HepG2 (cell line): ENCODE results near the gene IFT88. TPM values are rescaled to one million over a fixed set of nuclear protein-coding genes. Genes with fewer than 3 reads are reported as not detected.

Source experiments
- BATF2 ChIP-seq: sonication (generic); formaldehyde crosslinking; IDR thresholded peaks from 2 replicates; pipeline ENCODE4 v1.8.0; 2022; ENCODE audit warnings: mild to moderate bottlenecking, missing genetic modification reagents, moderate library complexity
- FOXK1 ChIP-seq: sonication (generic); formaldehyde crosslinking; IDR thresholded peaks from 2 replicates; pipeline ENCODE4 v1.4.0; 2020; ENCODE audit warnings: low read depth, missing genetic modification reagents, borderline replicate concordance
- GMEB1 ChIP-seq: sonication (generic); formaldehyde crosslinking; IDR thresholded peaks from 2 replicates; pipeline ENCODE4 v1.5.1; 2020; ENCODE audit warnings: missing genetic modification reagents, mild to moderate bottlenecking, borderline replicate concordance
- NFATC3 ChIP-seq: sonication (generic); formaldehyde crosslinking; IDR thresholded peaks from 2 replicates; pipeline ENCODE4 v1.5.1; 2020; ENCODE audit warnings: mild to moderate bottlenecking, missing genetic modification reagents
- PATZ1 ChIP-seq: sonication (generic); formaldehyde crosslinking; IDR thresholded peaks from 2 replicates; pipeline ENCODE4 v1.4.0; 2020; ENCODE audit warnings: missing genetic modification reagents
- SKIL ChIP-seq: sonication (generic); formaldehyde crosslinking; IDR thresholded peaks from 2 replicates; pipeline ENCODE4 v1.8.0; 2022; ENCODE audit warnings: missing genetic modification reagents, mild to moderate bottlenecking, moderate library complexity, borderline replicate concordance
- SMYD3 ChIP-seq: sonication (generic); formaldehyde crosslinking; IDR thresholded peaks from 2 replicates; pipeline ENCODE4 v1.8.1; 2023; ENCODE audit warnings: mild to moderate bottlenecking, missing genetic modification reagents
- SP4 ChIP-seq: sonication (generic); formaldehyde crosslinking; IDR thresholded peaks from 2 replicates; pipeline ENCODE4 v1.8.1; 2023; ENCODE audit warnings: mild to moderate bottlenecking, missing genetic modification reagents
- ZBTB8A ChIP-seq: sonication (generic); formaldehyde crosslinking; IDR thresholded peaks from 2 replicates; pipeline ENCODE4 v1.4.0; 2020; ENCODE audit warnings: mild to moderate bottlenecking, low read depth, missing genetic modification reagents, borderline replicate concordance
- ZFYVE20 ChIP-seq: sonication (generic); formaldehyde crosslinking; IDR thresholded peaks from 2 replicates; pipeline ENCODE4 v1.8.0; 2023; ENCODE audit warnings: low read depth, mild to moderate bottlenecking, moderate library complexity, missing genetic modification reagents, borderline replicate concordance
- ZMYM4 ChIP-seq: sonication (generic); formaldehyde crosslinking; IDR thresholded peaks from 2 replicates; pipeline ENCODE4 v1.8.1; 2023; ENCODE audit warnings: mild to moderate bottlenecking, missing genetic modification reagents
- ZNF646 ChIP-seq: sonication (generic); formaldehyde crosslinking; IDR thresholded peaks from 2 replicates; pipeline ENCODE4 v1.9.0; 2021; ENCODE audit warnings: mild to moderate bottlenecking, missing genetic modification reagents
- ZSCAN22 ChIP-seq: sonication (generic); formaldehyde crosslinking; IDR thresholded peaks from 2 replicates; pipeline ENCODE4 v1.4.0; 2020; ENCODE audit warnings: mild to moderate bottlenecking, missing genetic modification reagents
- polyA plus RNA-seq, 8 experiments: library from polyadenylated mRNA; depleted of rRNA in 3 of 8; stranded (reverse) in 7 of 8; unstranded in 1 of 8; fragments of >200 nt; fragmentation: Illumina TruSeq in 4 of 8; extraction: Trizol in 4 of 8; gene quantifications; 2 replicates each; pipeline versions ENCODE4 v1.2.1 to v1.2.3, GENCODE V29; 2011 to 2016; ENCODE audit warnings: low read depth in 4 of 8, missing spikeins in 1 of 8, mixed read lengths in 1 of 8; ENCODE audit not compliant: insufficient read depth in 1 of 8
- total RNA-seq, 5 experiments: library from RNA; depleted of rRNA; stranded (reverse); fragments of >200 nt; fragmentation: Illumina TruSeq; extraction: Trizol; gene quantifications; 2 replicates each; pipeline ENCODE4 v1.2.3, GENCODE V29; 2016; ENCODE audit warnings: low read depth in 1 of 5

The IFT88 gene
- total and polyA plus RNA-seq, 2 of the 13 experiments (the other 11 are each of a cell fraction or from before 2014, with no cell fraction given) = 8.4 to 19.9 TPM

- no peak; the same call in 1 of the 2 replicates for TF ChIP-seq ZNF646
- TF ChIP-seq SP4 = peak; percentile 74
- 0 out of 2 replicates have a peak, but pooled peaks have one; percentile 72 for TF ChIP-seq NFATC3 (CRISPR knock-in tag)
- TF ChIP-seq FOXK1 = no peak
- TF ChIP-seq SMYD3 (CRISPR knock-in tag) = no peak
- TF ChIP-seq PATZ1 (CRISPR knock-in tag) = peak; percentile 72; the same call in 1 of the 2 replicates
- 0 out of 2 replicates have a peak, but pooled peaks have one; percentile 70 for TF ChIP-seq ZBTB8A
- 0 out of 2 replicates have a peak, but pooled peaks have one; percentile 61 for TF ChIP-seq ZMYM4 (CRISPR knock-in tag)
- TF ChIP-seq GMEB1 (CRISPR knock-in tag) = peak; percentile 63
- peak; percentile 43; the same call in 1 of the 2 replicates for TF ChIP-seq BATF2 (CRISPR knock-in tag)
- 0 out of 2 replicates have a peak, but pooled peaks have one; percentile 82 for TF ChIP-seq ZFYVE20 (CRISPR knock-in tag)
- TF ChIP-seq SKIL (CRISPR knock-in tag) = peak; percentile 69
- TF ChIP-seq ZSCAN22 (CRISPR knock-in tag) = no peak
Measured at GRCh38 chr13:20566898-20567874, at the start of gene IFT88 (continued).
